GM23248 (cell line): ENCODE data around the gene TMEM117. TPM values are rescaled to one million over a fixed set of nuclear protein-coding genes. Genes with fewer than 3 reads are reported as not detected.

Experiments used
- DNase-seq: peaks from one replicate; pipeline ENCODE4 v3.0.0-alpha.2; 2015
- H2AFZ ChIP-seq: fragments of 200-600 bp; sonication (generic); 2 replicates; pipeline ENCODE4 v1.6.1; 2016; ENCODE audit warnings: antibody characterized with exemption
- H3F3A ChIP-seq: fragments of 200-600 bp; sonication (generic); 2 replicates; pipeline ENCODE4 v1.6.1; 2016; ENCODE audit warnings: mild to moderate bottlenecking, antibody characterized with exemption, mixed run types; ENCODE audit not compliant: insufficient read depth
- H3K27ac ChIP-seq: fragments of 200-600 bp; sonication (generic); 2 replicates; pipeline ENCODE4 v1.5.1; 2016; ENCODE audit warnings: mild to moderate bottlenecking
- H3K27me3 ChIP-seq: fragments of 200-600 bp; sonication (generic); replicated peaks from 2 replicates; pipeline ENCODE4 v1.6.1; 2016; ENCODE audit warnings: mild to moderate bottlenecking; ENCODE audit not compliant: insufficient read depth
- H3K36me3 ChIP-seq: fragments of 200-600 bp; sonication (generic); 2 replicates; pipeline ENCODE4 v1.6.1; 2016; ENCODE audit warnings: low read depth, mild to moderate bottlenecking
- H3K4me1 ChIP-seq: fragments of 200-600 bp; sonication (generic); 2 replicates; pipeline ENCODE4 v1.6.1; 2016; ENCODE audit warnings: mild to moderate bottlenecking; ENCODE audit not compliant: insufficient read depth
- H3K4me2 ChIP-seq: fragments of 200-600 bp; sonication (generic); one replicate; pipeline ENCODE4 v1.6.1; 2016; ENCODE audit warnings: mild to moderate bottlenecking; ENCODE audit not compliant: unreplicated experiment
- H3K4me3 ChIP-seq: fragments of 200-600 bp; sonication (generic); 2 replicates; pipeline ENCODE4 v1.5.1; 2016; ENCODE audit warnings: mild to moderate bottlenecking
- H3K79me2 ChIP-seq: fragments of 200-600 bp; sonication (generic); 2 replicates; pipeline ENCODE4 v1.6.1; 2016; ENCODE audit warnings: mild to moderate bottlenecking; ENCODE audit not compliant: insufficient read depth
- H3K9ac ChIP-seq: fragments of 200-600 bp; sonication (generic); 2 replicates; pipeline ENCODE4 v1.6.1; 2016; ENCODE audit warnings: mild to moderate bottlenecking
- H3K9me2 ChIP-seq: fragments of 200-600 bp; sonication (generic); 2 replicates; pipeline ENCODE4 v1.6.1; 2016; ENCODE audit warnings: mixed run types, mild to moderate bottlenecking, moderate library complexity; ENCODE audit not compliant: insufficient read depth
- H3K9me3 ChIP-seq: fragments of 200-600 bp; sonication (generic); one replicate; pipeline ENCODE4 v1.6.1; 2017; ENCODE audit warnings: low read depth
- H4K20me1 ChIP-seq: fragments of 200-600 bp; sonication (generic); 2 replicates; pipeline ENCODE4 v1.6.0; 2016; ENCODE audit not compliant: insufficient read depth
- EZH2 ChIP-seq: fragments of 200-600 bp; sonication (generic); IDR thresholded peaks from 2 replicates; pipeline ENCODE4 v1.6.1; 2018; ENCODE audit warnings: antibody characterized with exemption, mild to moderate bottlenecking; ENCODE audit not compliant: insufficient read depth, poor library complexity, severe bottlenecking
- EZH2phosphoT487 ChIP-seq: fragments of 200-600 bp; sonication (generic); IDR thresholded peaks from 2 replicates; pipeline ENCODE4 v1.6.1; 2018; ENCODE audit warnings: antibody characterized with exemption, moderate library complexity, mild to moderate bottlenecking, low read depth; ENCODE audit not compliant: insufficient read depth
- WGBS, 2 experiments: methylation state at CpG; one replicate each; pipeline ENCODE4 v1.1.6; 2015 to 2017; ENCODE audit warnings: low lambda C conversion rate in 2 of 2, low coverage in 1 of 2; ENCODE audit errors: missing lambda C conversion rate in 2 of 2; 5-methylcytosine and 5-hydroxymethylcytosine counted together
- in situ Hi-C: fragments of 300-500 bp; cut with MboI; formaldehyde crosslinking; loops from 2 replicates; pipeline ENCODE4 v1.15.0; 2020
- polyA plus RNA-seq: library from polyadenylated mRNA; unstranded; fragments of >200 nt; fragmentation: Nextera tagmentation; extraction: Ambion mirVana; gene quantifications from 2 replicates; pipeline ENCODE4 v1.2.1, GENCODE V29; 2016
- total RNA-seq: library from RNA; depleted of rRNA; stranded (reverse); fragments of >200 nt; shearing (Covaris generic); gene quantifications from 2 replicates; pipeline ENCODE4 v1.2.3, GENCODE V29; 2014

Gene TMEM117
- total and polyA plus RNA-seq, 2 experiments from 2014 or later = 12.1 to 19.1 TPM

GRCh38 chr12:43895580-43896206, 59.8 kb downstream of the TMEM117 start:
- H3K4me2 ChIP-seq = no peak overlapping the region
- H3K4me1 ChIP-seq = peaks cover 8% of the 10 kb centered on the region
- no peaks in the 10 kb centered on the region for H3K9me2 ChIP-seq
- no peaks in the 10 kb centered on the region for H4K20me1 ChIP-seq
- WGBS, 2 experiments = 83 to 90% methylated on average over 1 of the region's 1 CpG
- TF ChIP-seq EZH2phosphoT487 (no peak), EZH2 (no peak)
- DNase-seq = no peak
- no peak overlapping the region for H2AFZ ChIP-seq
- peaks cover 8% of the 10 kb centered on the region for H3F3A ChIP-seq
- H3K27ac ChIP-seq = no peak overlapping the region
- no peak overlapping the region for H3K4me3 ChIP-seq
- in situ Hi-C loops = loop anchor here (25.0 kb wide), 1 partner anchor 433 kb away; no protein-coding TSS in a partner anchor
- H3K36me3 ChIP-seq = no peaks in the 10 kb centered on the region
- no peaks in the 10 kb centered on the region for H3K27me3 ChIP-seq
- no peak overlapping the region for H3K9ac ChIP-seq
- no peaks in the 10 kb centered on the region for H3K9me3 ChIP-seq
- no peaks in the 10 kb centered on the region for H3K79me2 ChIP-seq

GRCh38 chr12:43896496-43896895, 60.6 kb downstream of the TMEM117 start:
- Histone ChIP-seq H3K27ac (no peak overlapping the region), H3K4me3 (no peak overlapping the region), H2AFZ (no peak overlapping the region), H3K9me3 (no peaks in the 10 kb centered on the region), H4K20me1 (no peaks in the 10 kb centered on the region), H3K9ac (no peak overlapping the region), H3K9me2 (no peaks in the 10 kb centered on the region), H3K4me1 (peaks cover 8% of the 10 kb centered on the region), H3K36me3 (no peaks in the 10 kb centered on the region), H3K79me2 (no peaks in the 10 kb centered on the region), H3F3A (peaks cover 8% of the 10 kb centered on the region), H3K27me3 (no peaks in the 10 kb centered on the region), H3K4me2 (no peak overlapping the region)
- in situ Hi-C loops = loop anchor here (25.0 kb wide), 1 partner anchor 434 kb away; no protein-coding TSS in a partner anchor
- WGBS, 2 experiments = 100% methylated on average over 1 of the region's 1 CpG
- no peak for TF ChIP-seq EZH2
- TF ChIP-seq EZH2phosphoT487 = no peak
- no peak for DNase-seq

- H3K9me2 ChIP-seq = no peaks in the 10 kb centered on the region
- H4K20me1 ChIP-seq = no peaks in the 10 kb centered on the region
- no peaks in the 10 kb centered on the region for H3K9me3 ChIP-seq
- TF ChIP-seq EZH2phosphoT487 (no peak), EZH2 (no peak)
- H3K4me3 ChIP-seq = no peak overlapping the region
- H3K27me3 ChIP-seq = no peaks in the 10 kb centered on the region
- H2AFZ ChIP-seq = no peak overlapping the region
- H3F3A ChIP-seq = peaks cover 6% of the 10 kb centered on the region
- H3K4me1 ChIP-seq = peaks cover 7% of the 10 kb centered on the region
- no peaks in the 10 kb centered on the region for H3K36me3 ChIP-seq
- no peaks in the 10 kb centered on the region for H3K79me2 ChIP-seq
- no peak overlapping the region for H3K9ac ChIP-seq
- in situ Hi-C loops = loop anchor here (25.0 kb wide), 1 partner anchor 436 kb away; no protein-coding TSS in a partner anchor
- WGBS, 2 experiments = 67 to 81% methylated on average over 3 of the region's 3 CpGs
- H3K27ac ChIP-seq = no peak overlapping the region
- H3K4me2 ChIP-seq = no peak overlapping the region
- no peak for DNase-seq
Measured at GRCh38 chr12:43898474-43898873, 62.6 kb downstream of the TMEM117 start.

- no peaks in the 10 kb centered on the region for H3K9me3 ChIP-seq
- no peak for DNase-seq
- H3K36me3 ChIP-seq = no peaks in the 10 kb centered on the region
- no peaks in the 10 kb centered on the region for H3F3A ChIP-seq
- no peak overlapping the region for H2AFZ ChIP-seq
- H3K27me3 ChIP-seq = no peaks in the 10 kb centered on the region
- H4K20me1 ChIP-seq = no peaks in the 10 kb centered on the region
- H3K27ac ChIP-seq = no peak overlapping the region
- no peak overlapping the region for H3K4me2 ChIP-seq
- H3K4me3 ChIP-seq = no peak overlapping the region
- in situ Hi-C loops = loop anchor here (25.0 kb wide), 1 partner anchor 437 kb away; no protein-coding TSS in a partner anchor
- H3K4me1 ChIP-seq = no peaks in the 10 kb centered on the region
- TF ChIP-seq EZH2 (no peak), EZH2phosphoT487 (no peak)
- no peaks in the 10 kb centered on the region for H3K9me2 ChIP-seq
- H3K79me2 ChIP-seq = no peaks in the 10 kb centered on the region
- H3K9ac ChIP-seq = no peak overlapping the region
Measured at GRCh38 chr12:43899574-43899973, 63.7 kb downstream of the TMEM117 start.

DNA sequence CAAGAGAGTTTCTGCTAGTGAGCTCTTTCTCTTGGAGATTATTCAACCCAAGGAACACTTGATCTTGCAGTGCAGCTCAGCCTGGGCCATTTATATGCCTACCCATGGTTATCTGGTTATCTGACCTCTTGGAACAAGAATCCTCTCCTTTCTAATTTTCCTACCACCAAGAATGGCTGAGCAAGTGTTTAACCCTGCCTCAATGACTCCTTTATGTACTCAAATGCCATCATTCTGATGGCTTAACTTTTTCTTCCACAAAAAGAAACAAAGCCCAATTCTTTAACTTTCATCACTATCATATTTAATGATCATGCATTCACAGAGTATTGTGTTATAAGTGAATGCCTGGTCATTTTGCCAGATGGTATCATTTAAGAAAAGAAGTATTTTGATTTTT, 67.8 kb downstream of the TMEM117 start:
- Histone ChIP-seq H4K20me1 (no peaks in the 10 kb centered on the region), H3K4me3 (no peak overlapping the region), H3F3A (no peaks in the 10 kb centered on the region), H3K4me2 (no peak overlapping the region), H3K9ac (no peak overlapping the region), H3K9me2 (no peaks in the 10 kb centered on the region), H3K27me3 (no peaks in the 10 kb centered on the region), H3K79me2 (no peaks in the 10 kb centered on the region), H3K4me1 (no peaks in the 10 kb centered on the region), H3K36me3 (no peaks in the 10 kb centered on the region), H2AFZ (no peak overlapping the region), H3K27ac (no peak overlapping the region), H3K9me3 (no peaks in the 10 kb centered on the region)
- in situ Hi-C loops = no loop called here
- no peak for DNase-seq
- no peak for TF ChIP-seq EZH2phosphoT487
- no peak for TF ChIP-seq EZH2
